Stomach smooth muscle (tissue), 2 donors: ENCODE measurements around the gene PTPN20.
"Not testable (repeated sequence)": the region's sequence is repeated elsewhere in the genome, so short reads cannot be mapped to it uniquely, and the experiment has no call there.

ENCODE experiments used
- H3K27ac ChIP-seq: one replicate; pipeline ENCODE4 v1.7.0; 2013; ENCODE audit warnings: mild to moderate bottlenecking, low read length, inconsistent platforms
- H3K27me3 ChIP-seq, 2 donors: one replicate each; pipeline ENCODE4 v1.7.0; 2013; ENCODE audit warnings: low read length in 2 of 2; ENCODE audit not compliant: insufficient read depth in 2 of 2, control insufficient read depth in 1 of 2
- H3K36me3 ChIP-seq, 2 donors: one replicate each; pipeline ENCODE4 v1.7.0; 2013; ENCODE audit warnings: low read length in 2 of 2; ENCODE audit not compliant: control insufficient read depth in 2 of 2, insufficient read depth in 2 of 2
- H3K4me1 ChIP-seq: one replicate; pipeline ENCODE4 v1.7.0; 2013; ENCODE audit warnings: low read length; ENCODE audit not compliant: control insufficient read depth, insufficient read depth
- H3K4me3 ChIP-seq, 2 donors: one replicate each; pipeline ENCODE4 v1.7.0; 2013; ENCODE audit warnings: low read length in 2 of 2
- H3K9ac ChIP-seq, 2 donors: one replicate each; pipeline ENCODE4 v1.7.0; 2013; ENCODE audit warnings: low read length in 2 of 2, mild to moderate bottlenecking in 1 of 2
- H3K9me3 ChIP-seq, 2 donors: one replicate each; pipeline ENCODE4 v1.7.0; 2013; ENCODE audit warnings: low read length in 2 of 2; ENCODE audit not compliant: control insufficient read depth in 2 of 2
- donor health status: healthy.
- donor health status: Pancreatic carcinoma.

The PTPN20 gene

GRCh38 chr10:46963356-46963755, 52.1 kb downstream of the PTPN20 start:
- not testable (repeated sequence) for H3K4me1 ChIP-seq

GRCh38 chr10:46967013-46967412, 55.8 kb downstream of the PTPN20 start:
- not testable (repeated sequence) for H3K27ac ChIP-seq, H3K36me3 ChIP-seq, H3K4me1 ChIP-seq, H3K27me3 ChIP-seq, H3K9ac ChIP-seq, H3K9me3 ChIP-seq, H3K4me3 ChIP-seq

More at GRCh38 chr10:46963356-46963755, 52.1 kb downstream of the PTPN20 start:
- H3K9me3 ChIP-seq, H3K27ac ChIP-seq, H3K4me3 ChIP-seq, H3K9ac ChIP-seq, H3K36me3 ChIP-seq, H3K27me3 ChIP-seq: not testable (repeated sequence)

GRCh38 chr10:46980223-46980622, 69.0 kb downstream of the PTPN20 start:
- not testable (repeated sequence) for H3K4me3 ChIP-seq, H3K27me3 ChIP-seq, H3K9me3 ChIP-seq, H3K9ac ChIP-seq, H3K4me1 ChIP-seq, H3K27ac ChIP-seq, H3K36me3 ChIP-seq

GRCh38 chr10:46987233-46987924, 76.2 kb downstream of the PTPN20 start:
- H3K36me3 ChIP-seq, H3K9ac ChIP-seq, H3K4me3 ChIP-seq, H3K27ac ChIP-seq, H3K9me3 ChIP-seq, H3K27me3 ChIP-seq, H3K4me1 ChIP-seq: not testable (repeated sequence)

DNA sequence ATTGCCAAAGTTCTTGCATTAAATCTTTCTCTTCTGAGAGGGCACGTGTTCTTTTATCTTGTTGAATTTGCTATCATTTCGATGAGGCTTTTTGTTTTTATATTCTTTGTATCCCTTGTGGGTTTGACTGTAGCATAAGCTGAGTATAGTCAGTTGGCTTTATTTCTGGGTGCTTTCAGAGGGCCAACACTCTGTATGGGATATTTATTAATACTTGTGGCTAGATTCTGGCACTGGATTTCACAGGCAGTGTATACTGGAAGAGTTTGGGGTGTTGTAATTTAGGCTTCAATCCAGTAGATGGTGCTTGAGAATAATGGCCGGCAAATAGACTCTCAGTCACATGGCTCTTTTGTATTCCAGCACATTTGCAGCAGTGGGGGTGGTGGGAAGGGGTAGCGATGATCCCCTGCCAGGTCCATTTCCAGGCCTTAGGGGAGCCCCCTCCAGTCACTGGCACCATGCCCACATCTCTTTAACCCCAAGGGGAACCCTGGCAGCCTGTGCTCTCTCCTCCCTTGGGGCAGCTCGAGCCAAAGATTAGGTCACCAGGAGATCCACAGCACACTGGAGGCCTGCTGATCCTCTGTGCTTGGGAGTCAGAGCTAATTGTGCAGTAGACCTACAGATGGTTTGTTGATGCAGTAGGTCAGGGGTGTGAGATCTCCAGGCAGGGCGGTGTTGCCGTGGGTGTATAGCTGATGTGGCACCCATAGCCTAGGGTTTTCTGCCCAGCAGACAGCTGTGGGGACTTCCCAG, 81.8 kb downstream of the PTPN20 start:
- H3K36me3 ChIP-seq = no peaks in the 10 kb centered on the region

GRCh38 chr10:46995234-46995633, 84.0 kb downstream of the PTPN20 start:
- H3K27me3 ChIP-seq = no peaks in the 10 kb centered on the region
- no peak overlapping the region for H3K4me3 ChIP-seq
- H3K9ac ChIP-seq = no peak overlapping the region
- no peak overlapping the region for H3K27ac ChIP-seq
- peaks cover 3% of the 10 kb centered on the region for H3K4me1 ChIP-seq
- no peaks in the 10 kb centered on the region for H3K9me3 ChIP-seq
- no peaks in the 10 kb centered on the region for H3K36me3 ChIP-seq

More for the DNA sequence above, 81.8 kb downstream of the PTPN20 start:
- no peaks in the 10 kb centered on the region for H3K9me3 ChIP-seq
- H3K4me1 ChIP-seq = peaks cover 3% of the 10 kb centered on the region
- no peak overlapping the region for H3K27ac ChIP-seq
- H3K4me3 ChIP-seq = no peak overlapping the region
- H3K27me3 ChIP-seq = no peaks in the 10 kb centered on the region
- H3K9ac ChIP-seq = no peak overlapping the region

- no peaks in the 10 kb centered on the region for H3K27me3 ChIP-seq
- no peak overlapping the region for H3K9ac ChIP-seq
- no peaks in the 10 kb centered on the region for H3K36me3 ChIP-seq
- H3K9me3 ChIP-seq = no peaks in the 10 kb centered on the region
- no peak overlapping the region for H3K27ac ChIP-seq
- peaks cover 2% of the 10 kb centered on the region for H3K4me1 ChIP-seq
- H3K4me3 ChIP-seq = no peak overlapping the region
Measured at GRCh38 chr10:46998192-46998591, 87.0 kb downstream of the PTPN20 start.

DNA sequence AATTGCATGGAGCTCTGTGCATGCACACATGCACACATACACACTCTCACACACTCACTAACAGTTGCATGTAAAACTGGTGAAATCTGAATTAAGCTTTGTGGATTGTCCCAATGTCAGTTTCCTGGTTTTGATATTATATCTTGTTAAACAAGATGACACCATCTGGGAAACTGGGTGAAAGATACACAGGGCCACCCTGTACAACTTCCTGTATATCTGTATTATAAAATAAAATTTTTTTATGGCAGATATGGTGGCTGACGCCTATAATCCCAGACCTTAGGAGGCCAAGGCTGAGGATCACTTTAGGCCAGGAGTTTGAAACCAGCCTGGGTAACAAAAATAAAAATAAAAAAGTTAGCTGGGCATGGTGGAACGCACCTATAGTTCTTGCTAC, 87.4 kb downstream of the PTPN20 start:
- no peaks in the 10 kb centered on the region for H3K4me1 ChIP-seq
- no peak overlapping the region for H3K4me3 ChIP-seq
- no peak overlapping the region for H3K9ac ChIP-seq
- no peaks in the 10 kb centered on the region for H3K27me3 ChIP-seq
- H3K36me3 ChIP-seq = no peaks in the 10 kb centered on the region
- H3K9me3 ChIP-seq = no peaks in the 10 kb centered on the region
- H3K27ac ChIP-seq = no peak overlapping the region

DNA sequence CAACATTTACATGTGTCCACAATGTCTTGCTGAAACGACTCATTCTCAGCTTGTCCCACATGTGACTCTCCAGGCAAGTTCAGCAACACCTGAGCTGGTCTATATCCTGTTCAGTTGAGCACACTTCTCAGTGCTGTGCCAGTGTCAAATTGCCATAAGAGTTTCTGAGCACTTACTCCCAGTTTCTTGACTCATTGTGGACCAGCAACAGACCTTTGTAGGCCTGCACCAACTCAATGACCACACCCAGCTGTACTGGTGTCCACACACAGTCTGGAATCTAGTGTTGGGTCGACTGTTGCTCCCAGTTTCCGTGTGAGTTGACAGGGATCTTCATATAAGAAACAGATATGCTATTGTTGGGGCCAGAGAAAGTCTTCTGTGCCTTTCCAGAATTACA, 88.0 kb downstream of the PTPN20 start:
- no peaks in the 10 kb centered on the region for H3K36me3 ChIP-seq
- no peak overlapping the region for H3K9ac ChIP-seq
- no peaks in the 10 kb centered on the region for H3K4me1 ChIP-seq
- no peak overlapping the region for H3K27ac ChIP-seq
- no peaks in the 10 kb centered on the region for H3K27me3 ChIP-seq
- H3K9me3 ChIP-seq = no peaks in the 10 kb centered on the region
- no peak overlapping the region for H3K4me3 ChIP-seq

DNA sequence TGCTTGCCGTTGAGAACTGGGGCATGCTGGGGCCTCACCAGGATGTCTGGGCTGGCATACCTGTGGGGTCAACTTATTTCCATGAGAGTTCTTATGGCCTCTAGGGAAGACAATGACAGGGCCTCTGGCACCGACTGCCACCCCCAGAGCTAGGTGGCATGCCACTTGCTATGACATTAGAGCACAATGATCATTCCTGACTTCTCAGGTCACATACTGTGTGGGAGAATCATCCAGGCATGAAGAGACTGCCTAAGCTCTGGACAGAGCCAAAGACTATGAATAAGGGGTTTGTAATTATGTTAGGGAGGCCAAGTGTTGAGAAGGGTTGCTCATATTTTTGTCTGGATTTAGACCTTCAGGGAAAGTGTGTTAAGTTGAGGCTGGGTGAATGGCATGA, 97.5 kb downstream of the PTPN20 start:
- Histone ChIP-seq H3K4me1 (no peaks in the 10 kb centered on the region), H3K36me3 (no peaks in the 10 kb centered on the region), H3K4me3 (no peak overlapping the region), H3K27me3 (no peaks in the 10 kb centered on the region), H3K27ac (no peak overlapping the region), H3K9ac (no peak overlapping the region), H3K9me3 (no peaks in the 10 kb centered on the region)

DNA sequence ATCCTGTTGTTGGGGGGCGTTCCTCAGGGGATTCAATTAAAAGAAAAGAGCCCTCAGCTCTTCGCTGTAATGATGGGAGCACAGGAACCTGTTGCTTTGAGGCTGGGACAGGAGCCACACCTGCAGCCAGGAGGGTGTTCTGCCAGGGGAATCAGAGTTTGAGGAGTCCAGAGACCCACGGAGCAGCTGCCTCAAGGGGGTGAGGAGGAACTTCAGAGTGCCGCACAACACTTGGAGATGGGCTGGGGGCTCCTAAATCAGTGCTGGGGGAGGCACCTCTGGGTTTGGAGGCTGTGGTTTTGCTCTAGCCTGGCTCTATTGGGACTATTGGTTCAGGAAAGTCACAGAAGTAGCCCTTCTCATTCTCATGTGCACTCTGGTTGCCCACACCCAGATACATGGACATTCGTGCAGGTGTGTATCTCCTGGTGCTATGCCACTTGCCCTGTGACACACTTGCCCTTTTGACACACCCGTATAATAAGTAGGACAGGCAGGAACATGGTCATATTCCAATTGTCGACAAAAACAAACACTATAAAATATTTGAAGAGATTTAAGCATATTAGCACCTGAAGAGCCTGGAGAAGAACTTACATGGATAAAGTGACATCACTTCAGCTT, 98.1 kb downstream of the PTPN20 start:
- H3K4me3 ChIP-seq = no peak overlapping the region
- H3K9me3 ChIP-seq = no peaks in the 10 kb centered on the region
- H3K27ac ChIP-seq = no peak overlapping the region
- no peaks in the 10 kb centered on the region for H3K36me3 ChIP-seq
- H3K4me1 ChIP-seq = peaks cover under 1% of the 10 kb centered on the region
- no peak overlapping the region for H3K9ac ChIP-seq
- peaks cover 0 to 2% of the 10 kb centered on the region in 2 donors for H3K27me3 ChIP-seq
